Measurements from ENCODE around the gene SWAP70.

SWAP70 gene

GRCh38 chr11:9754010-9754471, 90.2 kb downstream of the SWAP70 start:
- H3K9me3 Mint-ChIP-seq: no peaks in the 10 kb centered on the region
- H3K4me3 Mint-ChIP-seq: no peak overlapping the region
- H3K27ac Mint-ChIP-seq: no peak overlapping the region
- no peaks in the 10 kb centered on the region for H3K27me3 Mint-ChIP-seq
- peaks cover 57% of the 10 kb centered on the region for H3K4me1 Mint-ChIP-seq (ENCODE audit: low read depth)
- no peaks in the 10 kb centered on the region for H3K36me3 Mint-ChIP-seq (ENCODE audit: low read depth)

DNA sequence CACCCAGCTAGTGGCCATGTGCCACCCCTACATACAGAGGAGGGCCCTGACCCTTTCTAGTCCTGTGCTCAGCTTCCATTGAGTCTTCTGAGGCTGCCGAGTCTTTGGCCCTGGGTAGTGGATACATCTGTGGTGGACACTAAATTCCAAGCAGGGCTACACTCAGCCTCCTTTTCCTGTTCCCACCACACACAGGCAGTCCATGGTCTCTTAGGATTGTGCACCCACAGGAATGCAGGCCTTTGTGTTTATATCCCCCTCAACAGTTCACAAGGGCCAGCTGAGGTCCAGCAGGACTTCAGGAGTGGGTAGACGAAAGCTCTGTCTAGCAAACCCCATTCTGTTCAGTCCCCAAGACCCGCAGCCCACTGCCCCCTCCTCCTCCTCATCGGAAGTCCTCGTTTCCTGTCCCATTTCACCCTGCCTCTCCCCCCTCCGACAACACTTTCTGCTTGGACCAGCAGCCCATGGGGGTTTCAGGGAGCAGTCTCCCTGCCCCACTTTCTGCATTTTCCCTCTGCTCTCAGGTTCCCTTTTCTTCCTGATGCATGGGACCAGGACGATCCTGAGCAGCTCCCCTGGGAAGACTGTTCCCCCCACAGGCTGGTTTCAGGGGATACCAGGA, 91.8 kb downstream of the SWAP70 start:
- Mint-ChIP-seq H3K4me1 (ENCODE audit: low read depth) (peaks cover 74% of the 10 kb centered on the region), H3K27ac (peak overlapping the region; percentile 23), H3K36me3 (ENCODE audit: low read depth) (no peaks in the 10 kb centered on the region), H3K4me3 (no peak overlapping the region), H3K27me3 (no peaks in the 10 kb centered on the region), H3K9me3 (no peaks in the 10 kb centered on the region)

DNA sequence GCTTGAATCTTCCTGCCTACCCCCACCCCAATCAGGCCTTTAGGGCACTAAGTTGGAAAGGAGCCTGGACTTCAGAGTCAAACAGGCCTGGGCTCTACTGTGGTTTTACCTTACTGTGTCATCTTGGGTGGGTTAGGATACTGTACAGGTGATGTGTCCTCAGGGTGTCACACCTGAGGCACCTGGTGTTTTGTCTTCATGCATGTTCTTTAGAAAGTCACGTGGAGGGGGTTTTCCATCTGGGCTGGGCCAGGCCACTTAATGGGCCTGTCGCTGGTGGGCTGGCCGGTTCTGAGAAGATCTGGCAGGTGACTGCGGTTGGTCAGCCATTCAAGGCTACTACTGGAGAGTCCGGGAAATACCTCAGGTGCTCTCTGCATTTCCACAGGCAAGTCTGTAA, 92.6 kb downstream of the SWAP70 start:
- Mint-ChIP-seq H3K9me3 (no peaks in the 10 kb centered on the region), H3K27me3 (no peaks in the 10 kb centered on the region), H3K27ac (peak overlapping the region; percentile 46), H3K4me3 (no peak overlapping the region), H3K36me3 (ENCODE audit: low read depth) (no peaks in the 10 kb centered on the region), H3K4me1 (ENCODE audit: low read depth) (peaks cover 79% of the 10 kb centered on the region)

GRCh38 chr11:9756878-9757277, 93.0 kb downstream of the SWAP70 start:
- no peaks in the 10 kb centered on the region for H3K9me3 Mint-ChIP-seq
- H3K36me3 Mint-ChIP-seq (ENCODE audit: low read depth): peaks cover 4% of the 10 kb centered on the region
- no peaks in the 10 kb centered on the region for H3K27me3 Mint-ChIP-seq
- H3K4me1 Mint-ChIP-seq (ENCODE audit: low read depth): peaks cover 81% of the 10 kb centered on the region
- H3K4me3 Mint-ChIP-seq: no peak overlapping the region
- peak overlapping the region; percentile 46 for H3K27ac Mint-ChIP-seq

GRCh38 chr11:9757809-9758636, 94.1 kb downstream of the SWAP70 start:
- H3K27me3 Mint-ChIP-seq: no peaks in the 10 kb centered on the region
- peak overlapping the region; percentile 83 for H3K4me3 Mint-ChIP-seq
- H3K36me3 Mint-ChIP-seq (ENCODE audit: low read depth): peaks cover 10% of the 10 kb centered on the region
- H3K9me3 Mint-ChIP-seq: no peaks in the 10 kb centered on the region
- peaks cover 79% of the 10 kb centered on the region for H3K4me1 Mint-ChIP-seq (ENCODE audit: low read depth)
- peak overlapping the region; percentile 85 for H3K27ac Mint-ChIP-seq

- Mint-ChIP-seq H3K9me3 (no peaks in the 10 kb centered on the region), H3K4me3 (peak overlapping the region; percentile 83), H3K27me3 (no peaks in the 10 kb centered on the region), H3K36me3 (ENCODE audit: low read depth) (peaks cover 10% of the 10 kb centered on the region), H3K27ac (peak overlapping the region; percentile 96), H3K4me1 (ENCODE audit: low read depth) (peaks cover 71% of the 10 kb centered on the region)
These were observed 95.0 kb downstream of the SWAP70 start for GRCh38 chr11:9758637-9759518.

- H3K4me1 Mint-ChIP-seq (ENCODE audit: low read depth): peaks cover 64% of the 10 kb centered on the region
- peak overlapping the region; percentile 83 for H3K4me3 Mint-ChIP-seq
- H3K27me3 Mint-ChIP-seq: no peaks in the 10 kb centered on the region
- peak overlapping the region; percentile 96 for H3K27ac Mint-ChIP-seq
- no peaks in the 10 kb centered on the region for H3K9me3 Mint-ChIP-seq
- H3K36me3 Mint-ChIP-seq (ENCODE audit: low read depth): peaks cover 13% of the 10 kb centered on the region
These were observed 95.8 kb downstream of the SWAP70 start for GRCh38 chr11:9759519-9760192.

DNA sequence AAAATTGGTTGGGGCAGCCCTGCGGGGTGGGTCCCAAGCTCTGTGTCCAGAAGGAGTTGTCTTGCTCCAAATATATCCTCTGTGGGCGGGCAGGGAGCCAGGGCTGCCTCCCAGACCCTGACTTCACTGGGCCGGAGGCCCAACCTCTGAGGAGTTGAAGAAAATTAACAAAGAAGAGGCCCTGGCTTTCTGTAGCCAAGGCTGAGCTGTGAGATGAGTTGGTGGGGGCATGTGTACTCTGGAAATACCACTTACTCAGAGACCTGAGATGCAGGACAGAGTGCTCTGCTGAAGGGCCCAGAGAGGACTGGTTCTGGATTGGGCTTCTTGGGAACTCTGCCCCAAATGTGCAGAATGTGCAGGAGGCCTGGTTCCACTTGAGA, 96.3 kb downstream of the SWAP70 start:
- Mint-ChIP-seq H3K36me3 (ENCODE audit: low read depth) (peaks cover 14% of the 10 kb centered on the region), H3K27me3 (no peaks in the 10 kb centered on the region), H3K9me3 (no peaks in the 10 kb centered on the region), H3K4me3 (peak overlapping the region; percentile 83), H3K27ac (peak overlapping the region; percentile 96), H3K4me1 (ENCODE audit: low read depth) (peaks cover 65% of the 10 kb centered on the region)

GRCh38 chr11:9761441-9761945, 97.6 kb downstream of the SWAP70 start:
- H3K36me3 Mint-ChIP-seq (ENCODE audit: low read depth): peaks cover 14% of the 10 kb centered on the region
- H3K4me1 Mint-ChIP-seq (ENCODE audit: low read depth): peaks cover 53% of the 10 kb centered on the region
- H3K27ac Mint-ChIP-seq: no peak overlapping the region
- H3K9me3 Mint-ChIP-seq: no peaks in the 10 kb centered on the region
- H3K4me3 Mint-ChIP-seq: no peak overlapping the region
- H3K27me3 Mint-ChIP-seq: no peaks in the 10 kb centered on the region

- no peaks in the 10 kb centered on the region for H3K27me3 Mint-ChIP-seq
- H3K9me3 Mint-ChIP-seq: no peaks in the 10 kb centered on the region
- peaks cover 43% of the 10 kb centered on the region for H3K4me1 Mint-ChIP-seq (ENCODE audit: low read depth)
- no peak overlapping the region for H3K4me3 Mint-ChIP-seq
- H3K27ac Mint-ChIP-seq: no peak overlapping the region
- H3K36me3 Mint-ChIP-seq (ENCODE audit: low read depth): peaks cover 19% of the 10 kb centered on the region
These were observed 98.7 kb downstream of the SWAP70 start for GRCh38 chr11:9762531-9762930.

DNA sequence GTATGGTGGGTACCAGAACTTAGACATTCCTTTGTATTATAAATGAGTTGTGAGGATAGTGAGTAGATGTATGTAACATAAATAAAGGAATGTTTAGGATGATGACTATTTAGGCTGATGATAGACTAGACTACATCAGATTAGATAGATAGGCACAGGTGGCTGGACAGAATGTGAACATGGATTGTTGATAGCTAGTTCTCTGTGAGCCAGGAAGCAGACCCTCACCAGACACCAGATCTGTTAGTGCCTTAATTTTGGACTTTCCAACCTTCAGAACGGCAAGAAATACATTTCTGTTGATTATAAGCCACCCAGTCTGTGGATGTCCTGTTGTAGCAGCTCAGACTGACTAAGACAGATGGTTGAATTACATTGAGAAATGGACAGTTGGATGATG, 99.4 kb downstream of the SWAP70 start:
- H3K27me3 Mint-ChIP-seq: no peaks in the 10 kb centered on the region
- no peak overlapping the region for H3K4me3 Mint-ChIP-seq
- H3K4me1 Mint-ChIP-seq (ENCODE audit: low read depth): peaks cover 39% of the 10 kb centered on the region
- no peaks in the 10 kb centered on the region for H3K9me3 Mint-ChIP-seq
- H3K27ac Mint-ChIP-seq: no peak overlapping the region
- peaks cover 19% of the 10 kb centered on the region for H3K36me3 Mint-ChIP-seq (ENCODE audit: low read depth)

DNA sequence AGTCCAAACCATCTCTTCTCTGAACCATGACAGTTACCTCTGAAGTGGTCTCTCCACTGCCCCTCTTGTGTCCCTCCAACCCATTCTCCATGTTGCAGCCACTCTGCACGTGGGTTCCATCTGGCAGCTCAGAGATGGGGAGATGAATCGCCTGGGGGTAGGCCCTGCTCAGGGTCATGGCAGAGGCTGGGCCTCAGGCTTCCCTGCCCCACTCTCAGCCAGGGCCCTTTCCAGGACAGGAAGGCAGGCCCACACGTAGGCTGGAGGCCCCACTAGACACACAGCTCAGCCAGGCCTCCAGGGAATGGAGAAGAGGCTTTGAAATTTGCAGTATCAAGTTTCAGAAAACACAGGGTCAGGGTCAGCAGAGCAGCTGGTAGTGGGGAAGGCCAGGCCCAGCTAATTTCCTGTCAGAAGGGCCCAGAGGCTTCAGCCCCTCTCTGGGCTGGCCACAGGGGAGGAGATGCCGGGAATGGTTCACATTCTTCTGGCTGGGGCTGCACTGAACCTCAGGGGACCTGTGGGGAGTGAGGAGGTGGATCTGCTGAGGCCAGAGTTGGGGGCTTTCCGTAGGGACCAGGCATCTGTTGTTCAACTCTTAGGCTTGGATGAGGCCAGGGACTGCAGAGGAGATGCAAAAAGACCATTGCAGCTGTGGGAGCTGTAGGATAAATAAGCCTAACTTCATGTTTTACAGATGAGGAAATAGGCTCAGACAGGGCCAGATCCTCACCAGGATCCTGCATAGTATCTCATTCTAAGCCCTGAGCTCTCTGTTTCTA, 101.6 kb downstream of the SWAP70 start:
- no peak overlapping the region for H3K4me3 Mint-ChIP-seq
- no peaks in the 10 kb centered on the region for H3K9me3 Mint-ChIP-seq
- H3K27ac Mint-ChIP-seq: no peak overlapping the region
- no peaks in the 10 kb centered on the region for H3K27me3 Mint-ChIP-seq
- peaks cover 21% of the 10 kb centered on the region for H3K4me1 Mint-ChIP-seq (ENCODE audit: low read depth)
- H3K36me3 Mint-ChIP-seq (ENCODE audit: low read depth): peaks cover 24% of the 10 kb centered on the region

- H3K27ac Mint-ChIP-seq: no peak overlapping the region
- peaks cover 24% of the 10 kb centered on the region for H3K36me3 Mint-ChIP-seq (ENCODE audit: low read depth)
- peaks cover 4% of the 10 kb centered on the region for H3K4me1 Mint-ChIP-seq (ENCODE audit: low read depth)
- H3K27me3 Mint-ChIP-seq: no peaks in the 10 kb centered on the region
- H3K9me3 Mint-ChIP-seq: no peaks in the 10 kb centered on the region
- H3K4me3 Mint-ChIP-seq: no peak overlapping the region
These were observed 105.7 kb downstream of the SWAP70 start for GRCh38 chr11:9769621-9770020.

- peaks cover 26% of the 10 kb centered on the region for H3K36me3 Mint-ChIP-seq (ENCODE audit: low read depth)
- no peaks in the 10 kb centered on the region for H3K4me1 Mint-ChIP-seq (ENCODE audit: low read depth)
- H3K27ac Mint-ChIP-seq: no peak overlapping the region
- no peaks in the 10 kb centered on the region for H3K27me3 Mint-ChIP-seq
- H3K4me3 Mint-ChIP-seq: no peak overlapping the region
- no peaks in the 10 kb centered on the region for H3K9me3 Mint-ChIP-seq
These were observed 107.2 kb downstream of the SWAP70 start for GRCh38 chr11:9771071-9771511.

Measured in stimulated activated naive CD8-positive, alpha-beta T cell treated with anti-CD3 and anti-CD28 coated beads, Interleukin-15, Interleukin-2, amounts not matched to agents 100 ng/mL and 50 ng/mL, for 24 hours (primary cell).